HG02884 (cell line): ENCODE data around the gene MAGEC2.

Experiments
- ATAC-seq: cut with Tn5 transposase; IDR thresholded peaks from one replicate; pipeline ENCODE4 v1.9.1; 2021; ENCODE audit warnings: mild to moderate bottlenecking, moderate library complexity; ENCODE audit not compliant: unreplicated experiment

MAGEC2 gene

GRCh38 chrX:142204522-142205433 lies at the start of gene MAGEC2:
MAGEC2 (minus strand) TSS chrX:142205290; CDS start chrX:142203987, 1,303 bp downstream.
- no peak for ATAC-seq

- no peak for ATAC-seq
These were observed 46.6 kb upstream of the MAGEC2 start for GRCh38 chrX:142251680-142252079.

- ATAC-seq, result no peak
These were observed 46.1 kb upstream of the MAGEC2 start for GRCh38 chrX:142251202-142251601.

- ATAC-seq, result no peak
These were observed 45.4 kb upstream of the MAGEC2 start for GRCh38 chrX:142250502-142250901.

GRCh38 chrX:142249721-142250120 lies 44.6 kb upstream of the MAGEC2 start:
- no peak for ATAC-seq

- ATAC-seq, result no peak
These were observed 39.5 kb upstream of the MAGEC2 start for GRCh38 chrX:142244568-142244967.

GRCh38 chrX:142238536-142238935 lies 33.4 kb upstream of the MAGEC2 start:
- no peak for ATAC-seq

- no peak for ATAC-seq
These were observed 28.3 kb upstream of the MAGEC2 start for GRCh38 chrX:142233400-142233799.

- no peak for ATAC-seq
These were observed 9.0 kb upstream of the MAGEC2 start for GRCh38 chrX:142214081-142214480.

GRCh38 chrX:142201113-142201512 lies 4.0 kb downstream of the MAGEC2 start:
- no peak for ATAC-seq

GRCh38 chrX:142186103-142186502 lies 19.0 kb downstream of the MAGEC2 start:
- no peak for ATAC-seq

GRCh38 chrX:142184756-142185602 lies 20.1 kb downstream of the MAGEC2 start:
- no peak for ATAC-seq

- ATAC-seq, result no peak
These were observed 48.5 kb downstream of the MAGEC2 start for GRCh38 chrX:142156567-142156966.
